NCI-H1417 treated with DMSO at 0.1 percent for 48 hours (cell line): Measurements from ENCODE around the gene NSG1.
"Not testable (repeated sequence)": the region's sequence is repeated elsewhere in the genome, so short reads cannot be mapped to it uniquely, and the experiment has no call there.

Source experiments
- DNase-seq: peaks from one replicate; lab custom pipeline; 2025; lab: John Stamatoyannopoulos, UW

NSG1 gene

GRCh38 chr4:4386736-4387392 lies at the start of gene NSG1:
NSG1 (plus strand) TSS chr4:4387102; CDS start chr4:4387630, 528 bp downstream.
- no peak for DNase-seq

GRCh38 chr4:4338210-4339001 lies 48.5 kb upstream of the NSG1 start:
- no peak for DNase-seq

GRCh38 chr4:4339504-4340085 lies 47.3 kb upstream of the NSG1 start:
- DNase-seq: no peak

- no peak for DNase-seq
These were observed 44.8 kb upstream of the NSG1 start for GRCh38 chr4:4341861-4342650.

GRCh38 chr4:4343038-4343437 lies 43.9 kb upstream of the NSG1 start:
- no peak for DNase-seq

- DNase-seq: no peak
These were observed 41.9 kb upstream of the NSG1 start for GRCh38 chr4:4344915-4345527.

GRCh38 chr4:4347585-4347984 lies 39.3 kb upstream of the NSG1 start:
- DNase-seq: no peak

GRCh38 chr4:4348585-4348984 lies 38.3 kb upstream of the NSG1 start:
- not testable (repeated sequence) for DNase-seq

- DNase-seq: no peak
These were observed 37.0 kb upstream of the NSG1 start for GRCh38 chr4:4349867-4350266.

GRCh38 chr4:4350909-4351308 lies 36.0 kb upstream of the NSG1 start:
- no peak for DNase-seq

- no peak for DNase-seq
These were observed 31.6 kb upstream of the NSG1 start for GRCh38 chr4:4355302-4355701.

GRCh38 chr4:4356106-4357041 lies 30.5 kb upstream of the NSG1 start:
- no peak for DNase-seq

GRCh38 chr4:4358093-4358854 lies 28.6 kb upstream of the NSG1 start:
- DNase-seq: no peak

GRCh38 chr4:4361883-4362282 lies 25.0 kb upstream of the NSG1 start:
- DNase-seq: no peak

- no peak for DNase-seq
These were observed 23.8 kb upstream of the NSG1 start for GRCh38 chr4:4362991-4363697.

- no peak for DNase-seq
These were observed 22.8 kb upstream of the NSG1 start for GRCh38 chr4:4364061-4364460.

- no peak for DNase-seq
These were observed 22.3 kb upstream of the NSG1 start for GRCh38 chr4:4364486-4365208.

GRCh38 chr4:4368809-4369580 lies 17.9 kb upstream of the NSG1 start:
- DNase-seq: no peak
